GM06990 (cell line): Measurements from ENCODE around the gene NEK1.
"Not testable (repeated sequence)": the region's sequence is repeated elsewhere in the genome, so short reads cannot be mapped to it uniquely, and the experiment has no call there.

Experiments used
- DNase-seq: peaks from one replicate; pipeline ENCODE4 v3.0.0-alpha.2; 2011; ENCODE audit not compliant: insufficient read length; ENCODE audit errors: extremely low read depth
- H3K27me3 ChIP-seq: replicated peaks from 2 replicates; pipeline ENCODE4 v1.6.0; 2011; ENCODE audit warnings: low read length; ENCODE audit not compliant: control insufficient read depth, insufficient read depth
- H3K36me3 ChIP-seq: 2 replicates; pipeline ENCODE4 v1.5.1; 2011; ENCODE audit warnings: low read length; ENCODE audit not compliant: control insufficient read depth, insufficient read depth
- H3K4me3 ChIP-seq: replicated peaks from 2 replicates; pipeline ENCODE4 v1.5.1; 2011; ENCODE audit warnings: low read depth, mild to moderate bottlenecking, control low read depth, low read length
- CTCF ChIP-seq: IDR thresholded peaks from 2 replicates; pipeline ENCODE4 v1.5.1; 2011; ENCODE audit warnings: low read length, control low read depth, mild to moderate bottlenecking, inconsistent platforms; ENCODE audit not compliant: insufficient read depth, poor library complexity, severe bottlenecking

NEK1 gene

GRCh38 chr4:169566021-169566818 lies 46.2 kb downstream of the NEK1 start:
- Histone ChIP-seq H3K4me3 (no peak overlapping the region), H3K36me3 (no peaks in the 10 kb centered on the region), H3K27me3 (no peaks in the 10 kb centered on the region)
- no peak for DNase-seq
- TF ChIP-seq CTCF: peak; percentile 61

- no peak overlapping the region for H3K4me3 ChIP-seq
- no peak for DNase-seq
- H3K27me3 ChIP-seq: no peaks in the 10 kb centered on the region
- no peaks in the 10 kb centered on the region for H3K36me3 ChIP-seq
- TF ChIP-seq CTCF: no peak
Observed at GRCh38 chr4:169565606-169566005, 46.8 kb downstream of the NEK1 start.

- Histone ChIP-seq H3K27me3 (no peaks in the 10 kb centered on the region), H3K36me3 (no peaks in the 10 kb centered on the region; the same call in none of the 2 replicates), H3K4me3 (no peak overlapping the region)
- no peak for DNase-seq
- TF ChIP-seq CTCF: no peak
Observed at GRCh38 chr4:169557061-169557636, 55.2 kb downstream of the NEK1 start.

- H3K36me3 ChIP-seq: not testable (repeated sequence)
Observed at GRCh38 chr4:169546548-169546947, 65.8 kb downstream of the NEK1 start.

GRCh38 chr4:169540774-169541173 lies 71.6 kb downstream of the NEK1 start:
- no peak for TF ChIP-seq CTCF
- no peak for DNase-seq
- Histone ChIP-seq H3K36me3 (no peaks in the 10 kb centered on the region), H3K4me3 (no peak overlapping the region), H3K27me3 (no peaks in the 10 kb centered on the region)

More at GRCh38 chr4:169546548-169546947, 65.8 kb downstream of the NEK1 start:
- H3K27me3 ChIP-seq, H3K4me3 ChIP-seq, DNase-seq: not testable (repeated sequence)

- Histone ChIP-seq H3K27me3 (no peaks in the 10 kb centered on the region), H3K4me3 (no peak overlapping the region), H3K36me3 (no peaks in the 10 kb centered on the region)
- DNase-seq: no peak
- no peak for TF ChIP-seq CTCF
Observed at GRCh38 chr4:169530048-169530447, 82.3 kb downstream of the NEK1 start.
